Liver (tissue), 3 donors: ENCODE results near the gene C10orf95.

Experiments
- CTCF ChIP-seq: fragments of 150-350 bp; IDR thresholded peaks from 2 replicates; pipeline ENCODE4 v1.5.1; 2017; ENCODE audit warnings: improper control_type of control experiment, low read depth, low read length; ENCODE audit not compliant: missing input control
- HNF4G ChIP-seq: IDR thresholded peaks from 2 replicates; pipeline ENCODE4 v1.6.1; 2016; ENCODE audit warnings: antibody characterized with exemption
- donor health status: healthy.
- donor health status: healthy.

- TF ChIP-seq HNF4G: no peak
- TF ChIP-seq CTCF: no peak
Observed at GRCh38 chr10:102405108-102405571, 46.2 kb downstream of the C10orf95 start.
